ENCODE data around the gene NOS1AP. TPM values are rescaled to one million over a fixed set of nuclear protein-coding genes. Genes with fewer than 3 reads are reported as not detected.

NOS1AP gene
- polyA plus RNA-seq, 1 of the 3 experiments (the other 2 are of a cell fraction): 0.03 TPM

DNA sequence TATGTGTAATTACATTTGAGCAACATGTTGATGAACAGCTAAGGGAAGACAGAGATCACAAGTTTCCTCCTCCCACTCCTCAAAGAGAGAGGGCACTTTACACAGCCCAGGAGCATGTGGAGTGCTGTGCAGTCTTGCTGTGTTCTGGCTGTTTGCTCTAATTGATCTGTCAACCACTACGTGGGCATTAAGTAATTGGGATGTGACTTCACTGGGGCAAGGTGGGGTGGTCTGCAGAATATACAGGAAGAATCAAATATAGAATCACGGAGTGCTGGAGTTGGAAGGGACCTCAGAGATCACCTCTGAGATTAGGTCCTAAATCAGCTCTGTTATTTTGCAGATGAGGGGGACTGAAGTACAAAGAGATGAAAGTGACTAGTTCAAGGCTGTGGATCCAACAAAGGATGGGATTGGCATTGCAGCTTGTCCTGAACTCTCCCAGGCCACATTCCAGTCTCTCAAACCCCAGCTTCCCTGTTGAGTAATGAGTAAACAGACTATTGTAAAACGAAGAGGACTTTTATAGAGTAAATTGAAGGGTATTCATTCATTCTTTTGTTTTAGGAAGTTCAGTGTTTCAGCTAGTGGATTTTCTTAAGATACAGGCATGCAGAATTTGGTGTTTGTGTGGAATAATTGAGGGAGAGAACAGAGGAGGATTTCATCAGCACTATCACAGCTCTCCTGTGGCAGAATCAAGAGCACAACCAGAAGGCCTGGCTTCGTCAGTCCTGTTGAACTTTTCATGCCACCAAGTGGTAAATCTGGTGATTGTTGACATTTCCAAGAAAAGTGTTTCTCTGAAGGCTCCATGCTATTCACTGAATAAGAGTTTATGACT is 22.4 kb downstream of the NOS1AP start:
- H3F3A ChIP-seq (replicated peaks; ENCODE audit: insufficient read depth): no peaks in the 10 kb centered on the region
- ChIA-PET POLR2A (no interaction called here), CTCF (interaction anchor here (1.4 kb wide), 1 partner anchor 300 kb away, joined by 3 read pairs; no protein-coding TSS in a partner anchor)
- H3K79me2 ChIP-seq (ENCODE audit: insufficient read depth): no peaks in the 10 kb centered on the region
- H3K9me2 ChIP-seq: no peaks in the 10 kb centered on the region
- WGBS (ENCODE audit: low lambda C conversion rate): 18% methylated on average over 4 of the region's 4 CpGs
- no peaks in the 10 kb centered on the region; a peak in 1 of 4 replicates for H3K4me1 ChIP-seq (ENCODE audit: control insufficient read depth in 1 of 2, insufficient read depth in 2 of 2, low read depth in 1 of 2, low read length in 1 of 2)
- H3K36me3 ChIP-seq (replicated peaks in 1 of 2; ENCODE audit: control insufficient read depth in 1 of 2, insufficient read depth in 2 of 2, low read length in 1 of 2): no peaks in the 10 kb centered on the region
- H3K27me3 ChIP-seq (ENCODE audit: insufficient read depth): no peaks in the 10 kb centered on the region
- no peaks in the 10 kb centered on the region for H3K9me3 ChIP-seq
- H2AFZ ChIP-seq (ENCODE audit: low read depth): no peak overlapping the region
- H4K20me1 ChIP-seq (ENCODE audit: insufficient read depth): no peaks in the 10 kb centered on the region
- no peak overlapping the region for H3K9ac ChIP-seq
- TF ChIP-seq, protein P1, sequence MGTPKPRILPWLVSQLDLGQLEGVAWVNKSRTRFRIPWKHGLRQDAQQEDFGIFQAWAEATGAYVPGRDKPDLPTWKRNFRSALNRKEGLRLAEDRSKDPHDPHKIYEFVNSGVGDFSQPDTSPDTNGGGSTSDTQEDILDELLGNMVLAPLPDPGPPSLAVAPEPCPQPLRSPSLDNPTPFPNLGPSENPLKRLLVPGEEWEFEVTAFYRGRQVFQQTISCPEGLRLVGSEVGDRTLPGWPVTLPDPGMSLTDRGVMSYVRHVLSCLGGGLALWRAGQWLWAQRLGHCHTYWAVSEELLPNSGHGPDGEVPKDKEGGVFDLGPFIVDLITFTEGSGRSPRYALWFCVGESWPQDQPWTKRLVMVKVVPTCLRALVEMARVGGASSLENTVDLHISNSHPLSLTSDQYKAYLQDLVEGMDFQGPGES (IDR thresholded peaks at IDR 0.05; ENCODE audit: low read depth, low read length): no peak
- TF ChIP-seq NRF1 (IDR thresholded peaks at IDR 0.05; ENCODE audit: low read depth, low read length): no peak
- DNase-seq: no peak
- H3K4me3 ChIP-seq (ENCODE audit: low read depth in 2 of 2, low read length in 1 of 2): no peak overlapping the region
- H3K27ac ChIP-seq (ENCODE audit: low read depth in 2 of 2, low read length in 1 of 2): no peak overlapping the region
- H3K4me2 ChIP-seq: no peak overlapping the region

DNA sequence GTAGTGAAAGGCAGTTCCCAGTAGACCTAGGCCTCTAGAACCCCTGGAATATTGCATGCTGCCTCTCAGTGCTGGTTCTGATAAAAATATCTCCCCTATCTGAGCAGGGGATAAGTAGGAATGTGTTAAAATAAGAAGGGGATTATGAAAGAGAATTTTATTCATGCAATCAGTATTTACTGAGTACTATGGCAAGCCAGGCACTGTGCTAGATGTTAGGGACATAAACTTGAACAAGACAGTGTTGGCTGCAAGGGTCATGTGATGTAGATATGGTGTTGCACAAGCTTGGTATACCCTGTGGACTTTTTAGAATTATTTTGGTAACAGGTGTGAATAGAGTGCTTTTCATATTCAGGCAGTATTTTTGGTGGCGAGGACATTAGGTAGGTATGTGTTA is 23.6 kb downstream of the NOS1AP start:
- no peak for DNase-seq
- Histone ChIP-seq H3F3A (replicated peaks; ENCODE audit: insufficient read depth) (no peaks in the 10 kb centered on the region), H3K9me3 (no peaks in the 10 kb centered on the region), H3K4me3 (ENCODE audit: low read depth in 2 of 2, low read length in 1 of 2) (no peak overlapping the region), H2AFZ (ENCODE audit: low read depth) (no peak overlapping the region), H3K27ac (ENCODE audit: low read depth in 2 of 2, low read length in 1 of 2) (no peak overlapping the region), H3K9me2 (no peaks in the 10 kb centered on the region), H4K20me1 (ENCODE audit: insufficient read depth) (no peaks in the 10 kb centered on the region), H3K4me1 (ENCODE audit: control insufficient read depth in 1 of 2, insufficient read depth in 2 of 2, low read depth in 1 of 2, low read length in 1 of 2) (no peaks in the 10 kb centered on the region; a peak in 1 of 4 replicates), H3K36me3 (replicated peaks in 1 of 2; ENCODE audit: control insufficient read depth in 1 of 2, insufficient read depth in 2 of 2, low read length in 1 of 2) (no peaks in the 10 kb centered on the region), H3K27me3 (ENCODE audit: insufficient read depth) (no peaks in the 10 kb centered on the region), H3K79me2 (ENCODE audit: insufficient read depth) (no peaks in the 10 kb centered on the region), H3K4me2 (no peak overlapping the region), H3K9ac (no peak overlapping the region)
- 37% methylated on average over 1 of the region's 1 CpG for WGBS (ENCODE audit: low lambda C conversion rate)
- CTCF ChIA-PET: no interaction called here
- POLR2A ChIA-PET: no interaction called here
- no peak for TF ChIP-seq TEAD4 (IDR thresholded peaks at IDR 0.05; ENCODE audit: borderline replicate concordance, insufficient read depth)
- TF ChIP-seq, protein P2, sequence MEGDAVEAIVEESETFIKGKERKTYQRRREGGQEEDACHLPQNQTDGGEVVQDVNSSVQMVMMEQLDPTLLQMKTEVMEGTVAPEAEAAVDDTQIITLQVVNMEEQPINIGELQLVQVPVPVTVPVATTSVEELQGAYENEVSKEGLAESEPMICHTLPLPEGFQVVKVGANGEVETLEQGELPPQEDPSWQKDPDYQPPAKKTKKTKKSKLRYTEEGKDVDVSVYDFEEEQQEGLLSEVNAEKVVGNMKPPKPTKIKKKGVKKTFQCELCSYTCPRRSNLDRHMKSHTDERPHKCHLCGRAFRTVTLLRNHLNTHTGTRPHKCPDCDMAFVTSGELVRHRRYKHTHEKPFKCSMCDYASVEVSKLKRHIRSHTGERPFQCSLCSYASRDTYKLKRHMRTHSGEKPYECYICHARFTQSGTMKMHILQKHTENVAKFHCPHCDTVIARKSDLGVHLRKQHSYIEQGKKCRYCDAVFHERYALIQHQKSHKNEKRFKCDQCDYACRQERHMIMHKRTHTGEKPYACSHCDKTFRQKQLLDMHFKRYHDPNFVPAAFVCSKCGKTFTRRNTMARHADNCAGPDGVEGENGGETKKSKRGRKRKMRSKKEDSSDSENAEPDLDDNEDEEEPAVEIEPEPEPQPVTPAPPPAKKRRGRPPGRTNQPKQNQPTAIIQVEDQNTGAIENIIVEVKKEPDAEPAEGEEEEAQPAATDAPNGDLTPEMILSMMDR (IDR thresholded peaks at IDR 0.05): no peak
- TF ChIP-seq MEF2A (IDR thresholded peaks at IDR 0.05; ENCODE audit: borderline replicate concordance, low read depth): no peak
- TF ChIP-seq, protein P3, sequence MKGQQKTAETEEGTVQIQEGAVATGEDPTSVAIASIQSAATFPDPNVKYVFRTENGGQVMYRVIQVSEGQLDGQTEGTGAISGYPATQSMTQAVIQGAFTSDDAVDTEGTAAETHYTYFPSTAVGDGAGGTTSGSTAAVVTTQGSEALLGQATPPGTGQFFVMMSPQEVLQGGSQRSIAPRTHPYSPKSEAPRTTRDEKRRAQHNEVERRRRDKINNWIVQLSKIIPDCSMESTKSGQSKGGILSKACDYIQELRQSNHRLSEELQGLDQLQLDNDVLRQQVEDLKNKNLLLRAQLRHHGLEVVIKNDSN (IDR thresholded peaks at IDR 0.05; ENCODE audit: borderline replicate concordance, low read depth): no peak
- TF ChIP-seq YY1 (IDR thresholded peaks at IDR 0.05; ENCODE audit: low read depth): no peak
- TF ChIP-seq, protein P1 (IDR thresholded peaks at IDR 0.05; ENCODE audit: low read depth, low read length): no peak
- no peak for TF ChIP-seq SMC3 (IDR thresholded peaks at IDR 0.05; ENCODE audit: low read depth, low read length)
- TF ChIP-seq ELF1 (IDR thresholded peaks at IDR 0.05): no peak
- TF ChIP-seq CHD2 (IDR thresholded peaks at IDR 0.05; ENCODE audit: low read length, partially characterized antibody): no peak
- TF ChIP-seq, protein P4, sequence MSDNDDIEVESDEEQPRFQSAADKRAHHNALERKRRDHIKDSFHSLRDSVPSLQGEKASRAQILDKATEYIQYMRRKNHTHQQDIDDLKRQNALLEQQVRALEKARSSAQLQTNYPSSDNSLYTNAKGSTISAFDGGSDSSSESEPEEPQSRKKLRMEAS (IDR thresholded peaks at IDR 0.05; ENCODE audit: low read depth): no peak
- no peak for TF ChIP-seq GABPA (IDR thresholded peaks at IDR 0.05; ENCODE audit: low read depth)
- no peak for TF ChIP-seq MXI1 (IDR thresholded peaks at IDR 0.05; ENCODE audit: low read depth, low read length)
- TF ChIP-seq, protein P5, sequence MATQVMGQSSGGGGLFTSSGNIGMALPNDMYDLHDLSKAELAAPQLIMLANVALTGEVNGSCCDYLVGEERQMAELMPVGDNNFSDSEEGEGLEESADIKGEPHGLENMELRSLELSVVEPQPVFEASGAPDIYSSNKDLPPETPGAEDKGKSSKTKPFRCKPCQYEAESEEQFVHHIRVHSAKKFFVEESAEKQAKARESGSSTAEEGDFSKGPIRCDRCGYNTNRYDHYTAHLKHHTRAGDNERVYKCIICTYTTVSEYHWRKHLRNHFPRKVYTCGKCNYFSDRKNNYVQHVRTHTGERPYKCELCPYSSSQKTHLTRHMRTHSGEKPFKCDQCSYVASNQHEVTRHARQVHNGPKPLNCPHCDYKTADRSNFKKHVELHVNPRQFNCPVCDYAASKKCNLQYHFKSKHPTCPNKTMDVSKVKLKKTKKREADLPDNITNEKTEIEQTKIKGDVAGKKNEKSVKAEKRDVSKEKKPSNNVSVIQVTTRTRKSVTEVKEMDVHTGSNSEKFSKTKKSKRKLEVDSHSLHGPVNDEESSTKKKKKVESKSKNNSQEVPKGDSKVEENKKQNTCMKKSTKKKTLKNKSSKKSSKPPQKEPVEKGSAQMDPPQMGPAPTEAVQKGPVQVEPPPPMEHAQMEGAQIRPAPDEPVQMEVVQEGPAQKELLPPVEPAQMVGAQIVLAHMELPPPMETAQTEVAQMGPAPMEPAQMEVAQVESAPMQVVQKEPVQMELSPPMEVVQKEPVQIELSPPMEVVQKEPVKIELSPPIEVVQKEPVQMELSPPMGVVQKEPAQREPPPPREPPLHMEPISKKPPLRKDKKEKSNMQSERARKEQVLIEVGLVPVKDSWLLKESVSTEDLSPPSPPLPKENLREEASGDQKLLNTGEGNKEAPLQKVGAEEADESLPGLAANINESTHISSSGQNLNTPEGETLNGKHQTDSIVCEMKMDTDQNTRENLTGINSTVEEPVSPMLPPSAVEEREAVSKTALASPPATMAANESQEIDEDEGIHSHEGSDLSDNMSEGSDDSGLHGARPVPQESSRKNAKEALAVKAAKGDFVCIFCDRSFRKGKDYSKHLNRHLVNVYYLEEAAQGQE (IDR thresholded peaks at IDR 0.05; ENCODE audit: low read depth, low read length): no peak
- TF ChIP-seq FOXJ3 (CRISPR knock-in tag; IDR thresholded peaks at IDR 0.05): no peak
- TF ChIP-seq, protein P6, sequence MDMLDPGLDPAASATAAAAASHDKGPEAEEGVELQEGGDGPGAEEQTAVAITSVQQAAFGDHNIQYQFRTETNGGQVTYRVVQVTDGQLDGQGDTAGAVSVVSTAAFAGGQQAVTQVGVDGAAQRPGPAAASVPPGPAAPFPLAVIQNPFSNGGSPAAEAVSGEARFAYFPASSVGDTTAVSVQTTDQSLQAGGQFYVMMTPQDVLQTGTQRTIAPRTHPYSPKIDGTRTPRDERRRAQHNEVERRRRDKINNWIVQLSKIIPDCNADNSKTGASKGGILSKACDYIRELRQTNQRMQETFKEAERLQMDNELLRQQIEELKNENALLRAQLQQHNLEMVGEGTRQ (IDR thresholded peaks at IDR 0.05; ENCODE audit: borderline replicate concordance, low read depth, low read length): no peak

All from SK-N-SH (cell line).